ENCODE data around the gene RENBP. TPM values are rescaled to one million over a fixed set of nuclear protein-coding genes. Genes with fewer than 3 reads are reported as not detected.
A peak's percentile ranks its signal among the peaks of the same experiment; 100 is the strongest.

The RENBP gene
- total RNA-seq, 2 experiments from 2014 or later: 2.8 to 6.2 TPM

DNA sequence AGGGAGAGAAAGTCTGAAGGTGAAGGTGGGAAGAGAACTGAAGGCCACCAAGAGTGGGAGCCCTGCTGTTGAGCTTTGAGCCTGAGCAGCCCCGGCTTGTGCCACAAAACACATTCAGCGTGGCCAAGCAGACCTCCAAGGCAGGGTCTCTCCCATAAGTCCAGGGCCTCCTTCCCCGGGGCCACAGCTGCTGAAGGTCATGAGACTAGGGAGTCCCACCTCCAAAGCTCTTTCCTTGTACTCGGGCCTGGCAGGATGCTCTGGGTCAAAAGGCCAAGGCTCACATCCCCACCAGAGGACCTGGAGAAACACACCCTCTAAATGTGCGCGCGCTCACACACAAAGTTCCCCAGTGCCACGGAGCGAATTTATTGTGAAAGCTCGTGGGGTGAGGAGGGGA, 14.9 kb downstream of the RENBP start:
- Histone ChIP-seq H3K27ac (ENCODE audit: low read depth, low read length, poor library complexity, severe bottlenecking) (peak overlapping the region; percentile 72), H3K4me3 (ENCODE audit: low read depth, low read length, poor library complexity, severe bottlenecking) (peak overlapping the region; percentile 69), H3K4me1 (ENCODE audit: insufficient read depth, low read length, poor library complexity, severe bottlenecking) (peaks cover 27% of the 10 kb centered on the region)

DNA sequence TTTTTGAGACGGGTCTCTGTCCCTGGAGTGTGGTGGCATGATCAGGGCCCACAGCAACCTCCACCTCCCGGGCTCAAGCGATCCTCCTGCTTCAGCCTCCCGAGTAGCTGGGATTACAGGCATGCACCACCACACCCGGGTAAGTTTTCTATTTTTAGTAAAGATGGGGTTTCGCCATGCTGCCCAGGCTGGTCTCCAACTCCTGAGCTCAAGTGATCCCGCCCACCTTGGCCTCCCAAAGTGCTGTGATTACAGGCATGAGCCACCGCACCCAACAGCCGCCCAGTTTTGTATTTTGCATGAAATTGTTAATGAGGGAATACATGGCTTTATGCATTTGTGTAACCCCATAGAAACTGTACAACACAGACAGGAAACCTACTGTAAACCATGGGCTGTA, 15.6 kb downstream of the RENBP start:
- POLR2A ChIA-PET: interaction anchor here (0.6 to 2.0 kb wide), 7 partner anchors 10 to 453 kb away, joined by 3 to 8 read pairs (median 4); no protein-coding TSS in a partner anchor
- intact Hi-C loops (cut with micrococcal nuclease; ENCODE audit: unreplicated experiment): loop anchor here (1.0 to 10.0 kb wide), 3 partner anchors 42 to 446 kb away; partner anchors contain the start of genes EMD, FLNA, HCFC1 and IRAK1
- Histone ChIP-seq H2AFZ (ENCODE audit: low read length) (no peak overlapping the region), H3K9me3 (ENCODE audit: low read length) (no peaks in the 10 kb centered on the region), H3K27ac (ENCODE audit: low read depth, low read length, poor library complexity, severe bottlenecking) (peak overlapping the region; percentile 72), H4K20me1 (ENCODE audit: insufficient read depth, low read length) (no peaks in the 10 kb centered on the region), H3K4me1 (ENCODE audit: insufficient read depth, low read length, poor library complexity, severe bottlenecking) (peaks cover 35% of the 10 kb centered on the region), H3K9me2 (ENCODE audit: insufficient read depth, low read length) (no peaks in the 10 kb centered on the region), H3K36me3 (ENCODE audit: insufficient read depth, low read length) (peaks cover 37% of the 10 kb centered on the region), H3K4me3 (ENCODE audit: low read depth, low read length, poor library complexity, severe bottlenecking) (peak overlapping the region; percentile 69), H3K4me2 (ENCODE audit: low read length) (peak overlapping the region; percentile 77), H3K79me2 (ENCODE audit: insufficient read depth, low read depth, low read length) (peaks cover 23% of the 10 kb centered on the region; the same call in 1 of the 2 replicates)
- CTCF ChIA-PET (ENCODE audit: unreplicated experiment): interaction anchor here (0.6 to 0.9 kb wide), 2 partner anchors 39 to 614 kb away, joined by 3 to 5 read pairs; no protein-coding TSS in a partner anchor
- TF ChIP-seq, protein P1, sequence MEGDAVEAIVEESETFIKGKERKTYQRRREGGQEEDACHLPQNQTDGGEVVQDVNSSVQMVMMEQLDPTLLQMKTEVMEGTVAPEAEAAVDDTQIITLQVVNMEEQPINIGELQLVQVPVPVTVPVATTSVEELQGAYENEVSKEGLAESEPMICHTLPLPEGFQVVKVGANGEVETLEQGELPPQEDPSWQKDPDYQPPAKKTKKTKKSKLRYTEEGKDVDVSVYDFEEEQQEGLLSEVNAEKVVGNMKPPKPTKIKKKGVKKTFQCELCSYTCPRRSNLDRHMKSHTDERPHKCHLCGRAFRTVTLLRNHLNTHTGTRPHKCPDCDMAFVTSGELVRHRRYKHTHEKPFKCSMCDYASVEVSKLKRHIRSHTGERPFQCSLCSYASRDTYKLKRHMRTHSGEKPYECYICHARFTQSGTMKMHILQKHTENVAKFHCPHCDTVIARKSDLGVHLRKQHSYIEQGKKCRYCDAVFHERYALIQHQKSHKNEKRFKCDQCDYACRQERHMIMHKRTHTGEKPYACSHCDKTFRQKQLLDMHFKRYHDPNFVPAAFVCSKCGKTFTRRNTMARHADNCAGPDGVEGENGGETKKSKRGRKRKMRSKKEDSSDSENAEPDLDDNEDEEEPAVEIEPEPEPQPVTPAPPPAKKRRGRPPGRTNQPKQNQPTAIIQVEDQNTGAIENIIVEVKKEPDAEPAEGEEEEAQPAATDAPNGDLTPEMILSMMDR (conservative IDR thresholded peaks at IDR 0.05; ENCODE audit: low read length): no peak
- no peak for TF ChIP-seq EZH2phosphoT487 (IDR thresholded peaks at IDR 0.05; ENCODE audit: borderline replicate concordance, low read depth, low read length)
- no TSS peak for BruUV-seq (replicated peaks)
- DNase-seq (ENCODE audit: low spot score): no peak

More for the DNA sequence above, 14.9 kb downstream of the RENBP start:
- TF ChIP-seq, protein P1 (conservative IDR thresholded peaks at IDR 0.05; ENCODE audit: low read length): no peak
- ChIA-PET CTCF (ENCODE audit: unreplicated experiment) (no interaction called here), POLR2A (interaction anchor here (2.0 kb wide), 1 partner anchor 10 kb away, joined by 8 read pairs; no protein-coding TSS in a partner anchor)
- Histone ChIP-seq H2AFZ (ENCODE audit: low read length) (no peak overlapping the region), H3K9me3 (ENCODE audit: low read length) (no peaks in the 10 kb centered on the region), H3K36me3 (ENCODE audit: insufficient read depth, low read length) (peaks cover 37% of the 10 kb centered on the region), H3K4me2 (ENCODE audit: low read length) (peak overlapping the region; percentile 77), H3K79me2 (ENCODE audit: insufficient read depth, low read depth, low read length) (peaks cover 20% of the 10 kb centered on the region; the same call in 1 of the 2 replicates), H3K9me2 (ENCODE audit: insufficient read depth, low read length) (no peaks in the 10 kb centered on the region), H4K20me1 (ENCODE audit: insufficient read depth, low read length) (no peaks in the 10 kb centered on the region)
- no peak for DNase-seq (ENCODE audit: low spot score)
- intact Hi-C loops (cut with micrococcal nuclease; ENCODE audit: unreplicated experiment): loop anchor here (2.0 to 10.0 kb wide), 2 partner anchors 41 to 445 kb away; partner anchors contain the start of genes EMD, FLNA and HCFC1
- no TSS peak for BruUV-seq (replicated peaks)
